Smooth muscle cell (in vitro differentiated cells): ENCODE data around the gene NF1. TPM values are rescaled to one million over a fixed set of nuclear protein-coding genes. Genes with fewer than 3 reads are reported as not detected.
"Not testable (repeated sequence)": the region's sequence is repeated elsewhere in the genome, so short reads cannot be mapped to it uniquely, and the experiment has no call there.

Experiments
- DNase-seq: peaks from one replicate; lab custom pipeline; 2025; ENCODE audit not compliant: unreplicated experiment; lab: John Stamatoyannopoulos, UW
- H2AFZ ChIP-seq: fragments of 200-600 bp; sonication (generic); 2 replicates; pipeline ENCODE4 v1.6.0; 2016; ENCODE audit warnings: antibody characterized with exemption, low read depth, mild to moderate bottlenecking
- H3F3A ChIP-seq: fragments of 200-600 bp; sonication (generic); 2 replicates; pipeline ENCODE4 v1.6.0; 2017; ENCODE audit warnings: antibody characterized with exemption, low read depth
- H3K27ac ChIP-seq: fragments of 200-600 bp; sonication (generic); 2 replicates; pipeline ENCODE4 v1.5.1; 2016; ENCODE audit warnings: low read depth, mild to moderate bottlenecking
- H3K27me3 ChIP-seq: fragments of 200-600 bp; sonication (generic); 2 replicates; pipeline ENCODE4 v1.6.1; 2016; ENCODE audit warnings: low read depth, mild to moderate bottlenecking
- H3K36me3 ChIP-seq: fragments of 200-600 bp; sonication (generic); 2 replicates; pipeline ENCODE4 v1.5.1; 2016; ENCODE audit warnings: low read depth
- H3K4me1 ChIP-seq: fragments of 200-600 bp; sonication (generic); 2 replicates; pipeline ENCODE4 v1.5.1; 2016; ENCODE audit warnings: low read depth
- H3K4me2 ChIP-seq: fragments of 200-600 bp; sonication (generic); 2 replicates; pipeline ENCODE4 v1.6.0; 2016; ENCODE audit warnings: mild to moderate bottlenecking
- H3K4me3 ChIP-seq: fragments of 200-600 bp; sonication (generic); 2 replicates; pipeline ENCODE4 v1.5.1; 2016; ENCODE audit warnings: mild to moderate bottlenecking
- H3K79me2 ChIP-seq: fragments of 200-600 bp; sonication (generic); 2 replicates; pipeline ENCODE4 v1.6.0; 2016; ENCODE audit warnings: low read depth, mild to moderate bottlenecking
- H3K9ac ChIP-seq: fragments of 200-600 bp; sonication (generic); 2 replicates; pipeline ENCODE4 v1.6.0; 2016; ENCODE audit warnings: low read depth
- H3K9me3 ChIP-seq: fragments of 200-600 bp; sonication (generic); replicated peaks from 2 replicates; pipeline ENCODE4 v1.5.1; 2016; ENCODE audit warnings: low read depth
- H4K20me1 ChIP-seq: fragments of 200-600 bp; sonication (generic); 2 replicates; pipeline ENCODE4 v1.6.0; 2016; ENCODE audit warnings: low read depth
- WGBS: methylation state at CpG from one replicate; pipeline ENCODE4 v1.1.7; 2016; ENCODE audit warnings: low lambda C conversion rate; 5-methylcytosine and 5-hydroxymethylcytosine counted together
- polyA plus RNA-seq: library from polyadenylated mRNA; unstranded; fragments of >200 nt; fragmentation: Nextera tagmentation; extraction: Ambion mirVana; gene quantifications from 2 replicates; pipeline ENCODE4 v1.2.1, GENCODE V29; 2016
- total RNA-seq: library from RNA; depleted of rRNA; stranded (reverse); fragments of >200 nt; gene quantifications from 2 replicates; pipeline ENCODE4 v1.2.3, GENCODE V29; 2014
- TF ChIP-seq, protein P1 (sequence below): fragments of 200-600 bp; sonication (generic); IDR thresholded peaks from 2 replicates; pipeline ENCODE4 v1.5.1; 2017; ENCODE audit warnings: borderline replicate concordance, mild to moderate bottlenecking, antibody characterized with exemption; ENCODE audit not compliant: insufficient read depth, poor library complexity, severe bottlenecking

Gene NF1
- total and polyA plus RNA-seq, 2 experiments from 2014 or later = 7.6 to 74.3 TPM

DNA sequence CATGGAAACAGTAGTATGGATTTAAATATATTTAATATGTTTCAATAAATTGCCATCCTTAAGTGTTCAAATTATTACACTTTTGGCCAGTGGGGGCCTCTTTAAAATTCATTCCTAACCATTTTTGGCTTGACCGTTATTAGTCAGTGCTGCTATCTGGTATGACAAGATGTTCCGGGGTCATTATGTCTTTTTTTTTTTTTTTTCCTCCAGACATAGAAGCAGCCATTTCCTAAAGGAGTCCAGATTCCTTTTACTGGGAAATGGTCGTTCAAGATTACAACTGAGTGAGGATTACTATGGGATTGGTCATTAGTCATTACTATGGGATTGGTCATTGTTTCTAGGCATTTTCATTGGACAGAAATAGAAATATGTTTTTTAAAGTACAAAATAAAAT lies 53.4 kb downstream of the NF1 start:
- Histone ChIP-seq H3K27me3 (no peaks in the 10 kb centered on the region), H3K4me1 (no peaks in the 10 kb centered on the region), H3K9ac (no peak overlapping the region), H3F3A (no peaks in the 10 kb centered on the region), H3K79me2 (peaks cover 65% of the 10 kb centered on the region), H3K4me3 (no peak overlapping the region), H3K4me2 (no peak overlapping the region), H4K20me1 (peaks cover 42% of the 10 kb centered on the region), H2AFZ (no peak overlapping the region), H3K27ac (no peak overlapping the region), H3K36me3 (peaks cover 7% of the 10 kb centered on the region), H3K9me3 (peaks cover 8% of the 10 kb centered on the region)
- TF ChIP-seq, protein P1, sequence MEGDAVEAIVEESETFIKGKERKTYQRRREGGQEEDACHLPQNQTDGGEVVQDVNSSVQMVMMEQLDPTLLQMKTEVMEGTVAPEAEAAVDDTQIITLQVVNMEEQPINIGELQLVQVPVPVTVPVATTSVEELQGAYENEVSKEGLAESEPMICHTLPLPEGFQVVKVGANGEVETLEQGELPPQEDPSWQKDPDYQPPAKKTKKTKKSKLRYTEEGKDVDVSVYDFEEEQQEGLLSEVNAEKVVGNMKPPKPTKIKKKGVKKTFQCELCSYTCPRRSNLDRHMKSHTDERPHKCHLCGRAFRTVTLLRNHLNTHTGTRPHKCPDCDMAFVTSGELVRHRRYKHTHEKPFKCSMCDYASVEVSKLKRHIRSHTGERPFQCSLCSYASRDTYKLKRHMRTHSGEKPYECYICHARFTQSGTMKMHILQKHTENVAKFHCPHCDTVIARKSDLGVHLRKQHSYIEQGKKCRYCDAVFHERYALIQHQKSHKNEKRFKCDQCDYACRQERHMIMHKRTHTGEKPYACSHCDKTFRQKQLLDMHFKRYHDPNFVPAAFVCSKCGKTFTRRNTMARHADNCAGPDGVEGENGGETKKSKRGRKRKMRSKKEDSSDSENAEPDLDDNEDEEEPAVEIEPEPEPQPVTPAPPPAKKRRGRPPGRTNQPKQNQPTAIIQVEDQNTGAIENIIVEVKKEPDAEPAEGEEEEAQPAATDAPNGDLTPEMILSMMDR = no peak
- WGBS = 33% methylated on average over 3 of the region's 3 CpGs
- no peak for DNase-seq

DNA sequence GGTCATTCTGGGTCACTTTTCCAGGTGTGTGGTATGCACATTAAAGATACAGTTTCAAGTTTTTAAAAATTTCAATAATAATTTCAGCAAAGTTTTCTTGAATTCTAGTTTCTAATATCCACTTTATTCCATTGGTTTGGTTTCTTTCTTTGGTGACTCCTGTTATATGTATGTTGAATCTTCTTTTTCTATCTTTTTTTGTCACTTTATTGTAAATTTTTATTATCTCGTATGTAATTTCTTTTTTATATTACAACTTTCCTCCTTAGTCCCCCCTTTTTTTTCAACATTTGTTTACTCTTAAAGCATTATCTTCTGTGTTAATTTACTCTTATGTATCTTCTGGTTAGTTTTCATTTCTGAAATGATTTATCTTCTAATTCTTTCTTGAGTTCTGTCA lies 57.5 kb downstream of the NF1 start:
- no peak overlapping the region for H2AFZ ChIP-seq
- H3K9ac ChIP-seq = no peak overlapping the region
- H3K79me2 ChIP-seq = peaks cover 44% of the 10 kb centered on the region

DNA sequence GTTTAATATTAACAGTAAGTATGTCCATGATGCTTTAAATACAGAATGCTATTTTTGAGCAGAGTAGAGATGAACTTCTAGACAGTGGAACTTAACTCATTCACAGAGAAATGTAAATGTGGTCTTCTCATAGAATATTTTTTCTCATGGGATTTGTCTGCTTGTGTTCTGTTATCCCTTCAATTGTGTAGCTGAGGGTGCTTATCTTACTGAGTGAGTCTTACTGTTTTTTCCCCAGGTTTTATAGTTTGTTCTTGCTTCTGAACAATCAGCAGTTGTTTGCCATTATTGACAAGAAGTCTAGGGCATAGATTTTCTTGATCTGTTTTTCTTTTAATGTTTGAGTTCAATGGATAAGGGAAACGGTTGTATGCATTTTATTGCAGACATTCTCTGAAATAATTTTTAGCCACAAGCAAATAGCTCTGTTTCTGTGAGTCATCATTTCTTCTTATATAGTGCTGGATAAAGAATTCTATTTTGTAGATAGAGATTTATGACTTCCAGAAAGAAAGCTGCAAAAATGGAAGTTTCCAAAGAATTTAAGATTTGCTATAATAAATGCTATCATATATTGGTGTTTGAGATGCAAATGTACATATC lies 60.5 kb downstream of the NF1 start:
- H3K27me3 ChIP-seq = no peaks in the 10 kb centered on the region
- H3F3A ChIP-seq = no peaks in the 10 kb centered on the region
- H3K36me3 ChIP-seq = peaks cover 10% of the 10 kb centered on the region
- peak overlapping the region; percentile 66 for H3K27ac ChIP-seq
- peaks cover 4% of the 10 kb centered on the region for H3K4me1 ChIP-seq
- H3K9ac ChIP-seq = no peak overlapping the region
- peaks cover 20% of the 10 kb centered on the region for H4K20me1 ChIP-seq
- peaks cover 8% of the 10 kb centered on the region for H3K9me3 ChIP-seq
- H2AFZ ChIP-seq = no peak overlapping the region
- 41% methylated on average over 1 of the region's 1 CpG for WGBS
- DNase-seq = no peak
- H3K79me2 ChIP-seq = peaks cover 26% of the 10 kb centered on the region
- TF ChIP-seq, protein P1 = no peak
- no peak overlapping the region for H3K4me3 ChIP-seq
- peak overlapping the region; percentile 26 for H3K4me2 ChIP-seq

More for the DNA sequence above, 57.5 kb downstream of the NF1 start:
- Histone ChIP-seq H3K9me3 (peaks cover 8% of the 10 kb centered on the region), H3K36me3 (peaks cover 10% of the 10 kb centered on the region), H3F3A (no peaks in the 10 kb centered on the region), H3K4me2 (no peak overlapping the region), H3K27ac (no peak overlapping the region), H3K4me1 (peaks cover 4% of the 10 kb centered on the region), H4K20me1 (peaks cover 20% of the 10 kb centered on the region), H3K27me3 (no peaks in the 10 kb centered on the region), H3K4me3 (no peak overlapping the region)
- no peak for DNase-seq
- 97% methylated on average over 1 of the region's 1 CpG for WGBS
- TF ChIP-seq, protein P1 = no peak

DNA sequence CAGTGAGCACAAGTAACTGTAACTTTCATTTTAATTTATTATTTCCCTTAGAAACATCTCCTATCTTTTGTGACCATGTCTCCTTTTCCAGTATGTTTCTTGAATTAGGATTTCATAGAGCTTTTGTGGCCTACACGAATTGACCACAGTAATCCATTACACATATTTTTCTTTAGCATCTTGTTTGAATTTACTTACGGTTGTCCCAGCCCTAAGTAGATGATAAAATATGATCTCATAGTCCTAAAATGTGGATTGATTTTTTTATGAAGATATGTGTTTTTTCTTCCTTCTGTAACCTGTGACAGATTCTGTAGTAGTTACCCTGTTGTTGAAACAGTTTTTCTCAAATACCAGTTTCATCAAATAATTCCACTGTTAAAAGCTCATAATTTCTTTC lies 61.5 kb downstream of the NF1 start:
- Histone ChIP-seq H3K9ac (peak overlapping the region; percentile 17), H4K20me1 (peaks cover 20% of the 10 kb centered on the region), H3K9me3 (peaks cover 8% of the 10 kb centered on the region), H3K4me1 (peaks cover 4% of the 10 kb centered on the region), H3K27ac (peak overlapping the region; percentile 66), H2AFZ (no peak overlapping the region), H3K27me3 (no peaks in the 10 kb centered on the region), H3K36me3 (peaks cover 10% of the 10 kb centered on the region), H3K4me2 (peak overlapping the region; percentile 26), H3F3A (no peaks in the 10 kb centered on the region), H3K79me2 (peaks cover 17% of the 10 kb centered on the region), H3K4me3 (no peak overlapping the region)
- DNase-seq = no peak
- WGBS = 41% methylated on average over 2 of the region's 2 CpGs
- TF ChIP-seq, protein P1 = no peak

DNA sequence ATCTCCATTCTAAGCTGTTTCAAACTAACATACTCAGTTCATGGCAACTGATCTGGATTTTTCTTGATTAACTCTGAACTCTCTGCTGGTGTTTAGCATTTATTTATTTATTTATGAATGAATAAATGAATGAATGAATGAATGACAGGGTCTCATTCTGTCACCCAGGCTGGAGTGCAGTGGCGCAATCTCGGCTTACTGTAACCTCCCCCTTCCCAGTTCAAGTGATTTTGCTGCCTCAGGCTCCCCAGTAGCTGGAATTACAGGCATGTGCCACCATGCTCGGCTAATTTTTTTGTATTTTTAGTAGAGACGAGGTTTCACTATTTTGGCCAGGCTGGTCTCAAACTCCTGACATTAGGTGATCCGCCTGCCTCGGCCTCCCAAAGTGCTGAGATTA lies 62.1 kb downstream of the NF1 start:
- WGBS = 98% methylated on average over 6 of the region's 6 CpGs
- not testable (repeated sequence) for H3K4me1 ChIP-seq, DNase-seq, H3K4me2 ChIP-seq, H3K9me3 ChIP-seq, H3F3A ChIP-seq, H2AFZ ChIP-seq, H3K9ac ChIP-seq, H3K27me3 ChIP-seq, H3K4me3 ChIP-seq
- peaks cover 20% of the 10 kb centered on the region for H4K20me1 ChIP-seq
- peaks cover 17% of the 10 kb centered on the region for H3K79me2 ChIP-seq
- peak overlapping the region; percentile 66 for H3K27ac ChIP-seq
- peaks cover 10% of the 10 kb centered on the region for H3K36me3 ChIP-seq
